Parathyroid adenoma (tissue), 2 donors: ENCODE results near the gene BST1.
A peak's percentile ranks its signal among the peaks of the same experiment; 100 is the strongest.
"Not testable (repeated sequence)": the region's sequence is repeated elsewhere in the genome, so short reads cannot be mapped to it uniquely, and the experiment has no call there.

Experiments
- H2AFZ ChIP-seq: fragments of 300-600 bp; sonication (generic); one replicate; pipeline ENCODE4 v1.7.0; 2017; ENCODE audit warnings: antibody characterized with exemption, mild to moderate bottlenecking
- H3K27ac ChIP-seq: fragments of 300-600 bp; sonication (generic); one replicate; pipeline ENCODE4 v1.7.0; 2017
- H3K27me3 ChIP-seq: fragments of 300-600 bp; sonication (generic); one replicate; pipeline ENCODE4 v1.7.0; 2017; ENCODE audit warnings: low read length; ENCODE audit not compliant: control insufficient read depth, insufficient read depth
- H3K36me3 ChIP-seq: fragments of 300-600 bp; sonication (generic); one replicate; pipeline ENCODE4 v1.7.0; 2017; ENCODE audit warnings: low read length; ENCODE audit not compliant: control insufficient read depth, insufficient read depth
- H3K4me1 ChIP-seq: fragments of 300-600 bp; sonication (generic); one replicate; pipeline ENCODE4 v1.7.0; 2017; ENCODE audit warnings: control low read depth
- H3K4me2 ChIP-seq: fragments of 300-600 bp; sonication (generic); one replicate; pipeline ENCODE4 v1.7.0; 2017; ENCODE audit warnings: low read length
- H3K4me3 ChIP-seq: fragments of 300-600 bp; sonication (generic); one replicate; pipeline ENCODE4 v1.7.0; 2017; ENCODE audit warnings: low read depth, low read length
- H3K79me2 ChIP-seq: fragments of 300-600 bp; sonication (generic); one replicate; pipeline ENCODE4 v1.7.0; 2017; ENCODE audit warnings: control low read depth
- H3K9ac ChIP-seq: fragments of 300-600 bp; sonication (generic); one replicate; pipeline ENCODE4 v1.7.0; 2017; ENCODE audit warnings: mild to moderate bottlenecking
- H3K9me3 ChIP-seq: fragments of 300-600 bp; sonication (generic); one replicate; pipeline ENCODE4 v1.7.0; 2017; ENCODE audit warnings: low read length; ENCODE audit not compliant: control insufficient read depth
- TF ChIP-seq, protein P1 (sequence below): fragments of 300-600 bp; sonication (generic); IDR thresholded peaks from one replicate; pipeline ENCODE4 v1.7.0; 2017; ENCODE audit warnings: antibody characterized with exemption, mild to moderate bottlenecking
- donor health status: primary hyperparathyroidism.

The BST1 gene

DNA sequence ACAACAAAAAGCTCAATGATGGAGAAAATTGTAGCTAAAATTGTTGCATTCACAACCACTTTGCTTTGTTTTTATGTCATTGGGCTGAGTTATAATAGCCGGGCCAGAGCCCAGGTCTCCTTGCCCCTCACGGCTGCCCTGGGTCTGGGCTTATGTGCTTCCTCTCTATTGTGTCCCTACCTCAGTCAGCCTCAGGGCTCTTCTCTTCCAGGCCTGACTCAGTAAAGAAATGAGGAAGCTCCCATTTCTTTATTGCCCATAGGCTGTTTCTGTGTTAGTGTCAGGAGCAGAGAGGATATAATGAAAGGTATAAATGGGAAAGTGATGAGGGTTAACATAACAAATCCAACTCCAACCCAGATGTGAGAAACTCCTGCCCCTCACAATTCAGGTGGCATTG, 18.0 kb downstream of the BST1 start:
- H3K4me2 ChIP-seq, result no peak overlapping the region
- H3K4me3 ChIP-seq, result no peak overlapping the region
- TF ChIP-seq, protein P1, sequence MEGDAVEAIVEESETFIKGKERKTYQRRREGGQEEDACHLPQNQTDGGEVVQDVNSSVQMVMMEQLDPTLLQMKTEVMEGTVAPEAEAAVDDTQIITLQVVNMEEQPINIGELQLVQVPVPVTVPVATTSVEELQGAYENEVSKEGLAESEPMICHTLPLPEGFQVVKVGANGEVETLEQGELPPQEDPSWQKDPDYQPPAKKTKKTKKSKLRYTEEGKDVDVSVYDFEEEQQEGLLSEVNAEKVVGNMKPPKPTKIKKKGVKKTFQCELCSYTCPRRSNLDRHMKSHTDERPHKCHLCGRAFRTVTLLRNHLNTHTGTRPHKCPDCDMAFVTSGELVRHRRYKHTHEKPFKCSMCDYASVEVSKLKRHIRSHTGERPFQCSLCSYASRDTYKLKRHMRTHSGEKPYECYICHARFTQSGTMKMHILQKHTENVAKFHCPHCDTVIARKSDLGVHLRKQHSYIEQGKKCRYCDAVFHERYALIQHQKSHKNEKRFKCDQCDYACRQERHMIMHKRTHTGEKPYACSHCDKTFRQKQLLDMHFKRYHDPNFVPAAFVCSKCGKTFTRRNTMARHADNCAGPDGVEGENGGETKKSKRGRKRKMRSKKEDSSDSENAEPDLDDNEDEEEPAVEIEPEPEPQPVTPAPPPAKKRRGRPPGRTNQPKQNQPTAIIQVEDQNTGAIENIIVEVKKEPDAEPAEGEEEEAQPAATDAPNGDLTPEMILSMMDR, result no peak
- no peaks in the 10 kb centered on the region for H3K27me3 ChIP-seq
- H3K36me3 ChIP-seq, result no peaks in the 10 kb centered on the region
- H2AFZ ChIP-seq, result no peak overlapping the region
- H3K9ac ChIP-seq, result no peak overlapping the region
- no peaks in the 10 kb centered on the region for H3K79me2 ChIP-seq
- no peak overlapping the region for H3K27ac ChIP-seq
- H3K4me1 ChIP-seq, result no peaks in the 10 kb centered on the region
- H3K9me3 ChIP-seq, result no peaks in the 10 kb centered on the region

DNA sequence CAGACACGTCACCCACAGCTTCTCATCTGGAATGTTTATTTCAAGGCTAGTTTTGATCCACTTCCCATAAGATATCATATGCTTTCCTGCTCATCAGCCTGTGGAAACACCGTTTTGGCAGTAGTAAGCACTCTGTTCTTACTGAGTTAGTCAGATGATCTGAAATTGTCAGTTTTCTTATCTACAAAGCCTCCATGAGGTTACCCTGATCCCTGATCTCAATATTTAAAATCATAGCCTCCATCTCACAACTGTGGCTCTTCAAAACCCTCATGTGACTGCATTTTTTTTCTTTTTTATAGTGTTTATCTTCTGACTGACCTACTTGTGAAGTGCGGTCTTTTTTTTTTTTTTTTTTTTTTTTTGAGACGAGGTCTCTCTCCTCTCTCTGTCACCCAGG, 22.7 kb downstream of the BST1 start:
- no peak overlapping the region for H3K4me3 ChIP-seq

DNA sequence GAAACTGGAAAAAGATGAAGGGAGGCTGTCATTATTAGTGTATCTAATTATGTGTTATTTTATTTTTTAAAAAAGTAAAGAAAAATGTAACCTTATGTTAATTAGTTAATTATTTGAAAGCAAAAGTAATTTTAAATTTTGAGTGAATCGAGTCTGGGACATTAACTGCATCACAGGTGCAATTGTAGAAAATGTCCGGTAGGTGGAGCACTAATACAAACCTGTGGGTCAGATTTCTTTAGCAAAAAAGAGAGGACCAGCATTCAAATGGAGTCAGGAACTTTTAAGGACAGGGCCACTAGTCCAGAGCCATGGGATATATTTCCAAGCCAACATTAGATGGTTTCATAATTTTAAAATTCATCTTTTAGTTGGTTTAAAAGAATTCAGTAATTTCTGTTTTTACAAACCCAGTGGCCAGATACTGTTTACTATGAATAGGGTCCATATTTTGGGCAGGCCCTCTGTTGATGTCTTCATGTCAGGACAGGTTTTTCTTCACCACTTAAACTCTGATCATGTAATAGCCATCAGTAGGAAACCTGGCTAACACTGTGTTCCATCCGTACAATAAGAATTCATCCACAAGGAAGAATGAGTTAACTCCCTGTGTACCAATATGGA, 27.2 kb downstream of the BST1 start:
- Histone ChIP-seq H3K27ac (no peak overlapping the region), H3K4me2 (no peak overlapping the region), H3K9me3 (no peaks in the 10 kb centered on the region), H3K79me2 (no peaks in the 10 kb centered on the region), H3K4me1 (no peaks in the 10 kb centered on the region), H3K4me3 (no peak overlapping the region), H2AFZ (no peak overlapping the region), H3K9ac (no peak overlapping the region), H3K27me3 (no peaks in the 10 kb centered on the region), H3K36me3 (no peaks in the 10 kb centered on the region)
- TF ChIP-seq, protein P1, result peak; percentile 66

More for the DNA sequence above, 22.7 kb downstream of the BST1 start:
- Histone ChIP-seq H3K4me1 (no peaks in the 10 kb centered on the region), H2AFZ (peak overlapping the region; percentile 17), H3K9ac (no peak overlapping the region), H3K9me3 (no peaks in the 10 kb centered on the region), H3K4me2 (no peak overlapping the region), H3K27ac (no peak overlapping the region), H3K27me3 (no peaks in the 10 kb centered on the region), H3K79me2 (no peaks in the 10 kb centered on the region), H3K36me3 (no peaks in the 10 kb centered on the region)
- TF ChIP-seq, protein P1, result no peak

DNA sequence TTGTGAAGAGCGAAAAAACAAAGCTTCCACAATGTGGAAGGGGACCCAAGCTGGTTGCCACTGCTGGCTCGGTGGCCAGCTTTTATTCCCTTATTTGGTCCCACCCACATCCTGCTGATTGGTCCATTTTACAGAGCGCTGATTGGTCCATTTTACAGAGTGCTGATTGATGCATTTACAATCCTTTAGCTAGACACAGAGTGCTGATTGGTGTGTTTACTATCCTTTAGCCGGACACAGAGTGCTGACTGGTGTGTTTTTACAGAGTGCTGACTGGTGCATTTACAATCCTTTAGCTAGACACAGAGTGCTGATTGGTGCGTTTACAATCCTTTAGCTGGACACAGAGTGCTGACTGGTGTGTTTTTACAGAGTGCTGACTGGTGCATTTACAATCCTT, 30.2 kb downstream of the BST1 start:
- not testable (repeated sequence) for H3K4me3 ChIP-seq, H3K9me3 ChIP-seq, H3K4me1 ChIP-seq, H3K27ac ChIP-seq, H3K4me2 ChIP-seq, H3K9ac ChIP-seq, H3K27me3 ChIP-seq, H2AFZ ChIP-seq, H3K36me3 ChIP-seq, H3K79me2 ChIP-seq

DNA sequence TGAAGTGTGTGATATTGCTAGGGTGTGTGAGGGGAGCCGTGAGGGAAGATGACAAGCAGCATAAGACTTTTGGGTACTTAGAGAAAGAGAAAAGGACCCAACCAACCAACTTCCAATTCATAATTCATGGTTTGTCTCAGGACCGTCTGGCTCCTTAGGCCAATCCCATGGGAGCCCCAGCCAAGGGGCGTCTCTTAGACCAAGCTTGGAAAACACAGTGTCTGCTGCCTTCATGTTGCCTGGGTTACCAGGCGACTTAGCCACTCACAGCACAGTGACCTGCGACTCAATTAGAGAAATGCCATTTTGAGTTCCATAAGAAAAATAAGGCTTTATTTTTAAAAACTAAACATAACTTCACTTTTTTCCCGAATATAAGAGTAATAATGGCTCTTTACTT, 32.7 kb downstream of the BST1 start:
- no peaks in the 10 kb centered on the region for H3K79me2 ChIP-seq
- no peaks in the 10 kb centered on the region for H3K4me1 ChIP-seq
- no peaks in the 10 kb centered on the region for H3K36me3 ChIP-seq
- no peak overlapping the region for H2AFZ ChIP-seq
- H3K27ac ChIP-seq, result no peak overlapping the region
- no peak overlapping the region for H3K4me3 ChIP-seq
- H3K9ac ChIP-seq, result no peak overlapping the region
- no peak overlapping the region for H3K4me2 ChIP-seq
- no peaks in the 10 kb centered on the region for H3K27me3 ChIP-seq
- TF ChIP-seq, protein P1, result no peak
- no peaks in the 10 kb centered on the region for H3K9me3 ChIP-seq
